ENCODE results near the gene GPR3.
"Not testable (repeated sequence)": the region's sequence is repeated elsewhere in the genome, so short reads cannot be mapped to it uniquely, and the experiment has no call there.

GPR3 gene

GRCh38 chr1:27379564-27380122 lies 12.8 kb upstream of the GPR3 start:
- no peak for TF ChIP-seq POLR2A (IDR thresholded peaks at IDR 0.05; ENCODE audit: low read length)
- no peak for TF ChIP-seq GATA1 (IDR thresholded peaks at IDR 0.05; ENCODE audit: low read depth, low read length)
- DNase-seq: no peak

- TF ChIP-seq POLR2A (IDR thresholded peaks at IDR 0.05; ENCODE audit: low read length) (no peak), GATA1 (IDR thresholded peaks at IDR 0.05; ENCODE audit: low read depth, low read length) (no peak)
- no peak for DNase-seq
These were observed 12.2 kb upstream of the GPR3 start for GRCh38 chr1:27380224-27380623.

- no peak for TF ChIP-seq POLR2A (IDR thresholded peaks at IDR 0.05; ENCODE audit: low read length)
- no peak for TF ChIP-seq GATA1 (IDR thresholded peaks at IDR 0.05; ENCODE audit: low read depth, low read length)
- no peak for DNase-seq
These were observed 11.4 kb upstream of the GPR3 start for GRCh38 chr1:27380766-27381733.

GRCh38 chr1:27381969-27382762 lies 10.3 kb upstream of the GPR3 start:
- no peak for DNase-seq
- TF ChIP-seq GATA1 (IDR thresholded peaks at IDR 0.05; ENCODE audit: low read depth, low read length): no peak
- TF ChIP-seq POLR2A (IDR thresholded peaks at IDR 0.05; ENCODE audit: low read length): no peak

GRCh38 chr1:27383039-27383605 lies 9.3 kb upstream of the GPR3 start, which contains the start of gene CD164L2:
Gene CD164L2, minus strand, starts transcription at chr1:27383333. Its CDS starts 94 bp downstream, at chr1:27383239.
- TF ChIP-seq GATA1 (IDR thresholded peaks at IDR 0.05; ENCODE audit: low read depth, low read length): no peak
- DNase-seq: peak in 1 of 2 experiments; percentile 57

GRCh38 chr1:27383661-27384060 lies 8.8 kb upstream of the GPR3 start:
- DNase-seq: no peak
- TF ChIP-seq POLR2A (IDR thresholded peaks at IDR 0.05; ENCODE audit: low read length) (no peak), GATA1 (IDR thresholded peaks at IDR 0.05; ENCODE audit: low read depth, low read length) (no peak)

- DNase-seq: not testable (repeated sequence)
These were observed 7.6 kb upstream of the GPR3 start for GRCh38 chr1:27384797-27385196.

GRCh38 chr1:27388337-27389005 lies 4.0 kb upstream of the GPR3 start:
- peak in 1 of 2 experiments; percentile 70 for DNase-seq
- TF ChIP-seq GATA1 (IDR thresholded peaks at IDR 0.05; ENCODE audit: low read depth, low read length): no peak
- no peak for TF ChIP-seq POLR2A (IDR thresholded peaks at IDR 0.05; ENCODE audit: low read length)

GRCh38 chr1:27391511-27392095 lies 819 bp upstream of the GPR3 start:
- DNase-seq: peak in 1 of 2 experiments; percentile 84
- no peak for TF ChIP-seq GATA1 (IDR thresholded peaks at IDR 0.05; ENCODE audit: low read depth, low read length)
- no peak for TF ChIP-seq POLR2A (IDR thresholded peaks at IDR 0.05; ENCODE audit: low read length)

GRCh38 chr1:27392778-27393635 lies 585 bp downstream of the GPR3 start:
- peak in 1 of 2 experiments; percentile 65 for DNase-seq

GRCh38 chr1:27393641-27394281 lies 1.3 kb downstream of the GPR3 start:
- TF ChIP-seq POLR2A (IDR thresholded peaks at IDR 0.05; ENCODE audit: low read length): no peak
- TF ChIP-seq GATA1 (IDR thresholded peaks at IDR 0.05; ENCODE audit: low read depth, low read length): no peak
- no peak for DNase-seq

More at GRCh38 chr1:27392778-27393635, 585 bp downstream of the GPR3 start:
- TF ChIP-seq GATA1 (IDR thresholded peaks at IDR 0.05; ENCODE audit: low read depth, low read length): no peak
- peak; percentile 21 for TF ChIP-seq POLR2A (IDR thresholded peaks at IDR 0.05; ENCODE audit: low read length)

GRCh38 chr1:27394282-27394658 lies 1.8 kb downstream of the GPR3 start:
- TF ChIP-seq GATA1 (IDR thresholded peaks at IDR 0.05; ENCODE audit: low read depth, low read length) (no peak), POLR2A (IDR thresholded peaks at IDR 0.05; ENCODE audit: low read length) (no peak)
- DNase-seq: no peak
